ENCODE results near the gene IFITM1.
A peak's percentile ranks its signal among the peaks of the same experiment; 100 is the strongest.

The IFITM1 gene

DNA sequence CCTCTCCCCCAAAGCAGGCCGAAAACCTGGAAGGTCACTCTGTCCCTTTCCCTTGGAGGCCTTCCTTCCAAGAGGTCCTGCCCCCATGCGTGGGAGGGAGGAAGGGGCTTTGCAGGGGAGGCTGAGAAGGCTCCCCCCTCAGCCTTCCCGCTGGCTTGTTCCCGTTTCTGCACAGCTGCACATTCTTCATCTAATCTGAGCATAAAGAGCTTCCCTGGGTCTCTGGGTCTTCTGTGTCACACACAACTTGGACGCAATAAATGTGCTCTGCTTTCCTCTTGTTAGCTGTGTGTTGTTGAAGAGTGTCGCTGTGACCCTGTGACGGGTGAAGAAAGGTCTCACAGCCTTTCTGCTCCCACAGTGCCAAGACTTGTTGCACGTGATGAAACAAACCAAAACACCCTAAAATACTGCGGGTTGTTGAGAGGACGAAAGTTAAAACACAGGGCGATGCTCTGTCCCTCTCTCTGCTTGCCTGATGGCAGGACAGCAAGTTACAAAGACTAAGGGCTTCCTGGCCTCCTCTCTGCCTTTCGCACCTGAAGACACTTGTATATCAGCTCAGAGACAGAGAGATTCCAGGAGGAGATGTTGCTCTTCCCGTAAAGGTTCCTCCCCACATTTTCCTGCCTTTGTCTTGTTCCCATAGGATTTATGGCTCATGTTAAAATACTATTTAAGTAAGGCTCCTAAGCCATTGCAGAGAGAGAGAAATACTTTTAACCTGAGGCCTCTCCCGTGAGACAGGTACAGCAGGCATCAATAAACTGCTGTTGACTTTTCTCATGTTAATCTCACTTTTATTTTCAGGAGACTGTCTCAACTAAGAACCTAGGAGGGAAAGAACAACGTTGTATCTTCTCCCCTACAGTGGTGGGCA lies 22.2 kb downstream of the IFITM1 start:
- H3K18ac ChIP-seq (ENCODE audit: low read length), result no peak overlapping the region
- H3K4me3 ChIP-seq (ENCODE audit: low read depth, low read length), result no peak overlapping the region
- no peaks in the 10 kb centered on the region for H3K79me2 ChIP-seq (ENCODE audit: control insufficient read depth, insufficient read depth, low read length, poor library complexity)
- peak overlapping the region; percentile 5 for H2BK12ac ChIP-seq (ENCODE audit: low read length)
- no peak overlapping the region for H3K9ac ChIP-seq (ENCODE audit: low read length)
- H3K9me3 ChIP-seq (ENCODE audit: insufficient read depth, low read depth, low read length), result peaks cover 11% of the 10 kb centered on the region
- no peaks in the 10 kb centered on the region for H3K36me3 ChIP-seq (ENCODE audit: control insufficient read depth in 1 of 2, insufficient read depth in 2 of 2, low read length in 2 of 2)
- no peak overlapping the region for H2AFZ ChIP-seq (ENCODE audit: insufficient read depth, low read length, poor library complexity)
- H3K27ac ChIP-seq (ENCODE audit: low read depth, low read length), result no peak overlapping the region
- no peak overlapping the region for H4K91ac ChIP-seq (ENCODE audit: low read depth, low read length)
- no peak overlapping the region for H3K4me2 ChIP-seq (ENCODE audit: low read length)
- H2AK5ac ChIP-seq (ENCODE audit: low read length), result no peak overlapping the region
- WGBS (ENCODE audit: extremely low coverage, insufficient coverage, insufficient read length), result no CpG with 5 or more reads among the region's 15 CpGs
- no peak overlapping the region for H2BK120ac ChIP-seq (ENCODE audit: insufficient read depth, low read length, poor library complexity)
- no peaks in the 10 kb centered on the region for H3K27me3 ChIP-seq (ENCODE audit: insufficient read depth, low read length)
- no peak overlapping the region for H3K23ac ChIP-seq (ENCODE audit: low read length)
- no peak overlapping the region for H3K4ac ChIP-seq (ENCODE audit: low read depth, low read length)
- peaks cover 8 to 9% of the 10 kb centered on the region in 2 experiments for H3K4me1 ChIP-seq (ENCODE audit: control insufficient read depth in 1 of 2, insufficient read depth in 2 of 2, low read length in 2 of 2)
- no peak overlapping the region for H4K8ac ChIP-seq (ENCODE audit: low read depth, low read length)
- H2BK5ac ChIP-seq (ENCODE audit: low read depth, low read length, poor library complexity), result no peak overlapping the region
- H4K12ac ChIP-seq (ENCODE audit: low read depth, low read length), result no peak overlapping the region
- H3K14ac ChIP-seq (ENCODE audit: low read length), result no peak overlapping the region
- no peaks in the 10 kb centered on the region for H3K79me1 ChIP-seq (ENCODE audit: low read length)
- no peak for DNase-seq

DNA sequence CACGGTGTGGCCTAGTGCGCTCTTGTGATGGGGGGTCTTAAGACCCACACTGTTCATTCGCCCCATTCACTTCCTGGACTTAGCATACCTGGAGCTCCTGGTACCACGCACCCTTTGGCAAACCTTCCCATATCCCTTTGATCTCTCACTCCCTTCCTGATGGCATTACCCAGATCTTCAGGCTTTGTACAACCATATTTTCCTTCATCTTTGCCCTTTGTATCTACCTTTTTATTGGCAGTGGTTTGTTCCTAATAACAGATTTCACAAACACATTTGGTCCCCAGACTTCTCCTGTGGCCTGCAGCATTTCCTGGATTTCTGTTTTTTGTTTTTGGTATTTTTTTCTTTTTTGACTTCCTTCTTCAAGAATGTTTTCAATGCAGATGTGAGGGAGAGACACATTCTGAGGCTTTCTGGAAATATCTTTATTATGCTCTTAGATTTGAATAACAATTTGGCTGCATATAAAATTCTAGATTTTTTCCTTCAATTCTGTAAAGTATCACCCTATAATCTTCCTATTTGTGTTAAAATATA lies 22.9 kb downstream of the IFITM1 start:
- H3K23ac ChIP-seq (ENCODE audit: low read length), result no peak overlapping the region
- no peaks in the 10 kb centered on the region for H3K36me3 ChIP-seq (ENCODE audit: control insufficient read depth in 1 of 2, insufficient read depth in 2 of 2, low read length in 2 of 2)
- peak overlapping the region; percentile 5 for H2BK12ac ChIP-seq (ENCODE audit: low read length)
- H3K14ac ChIP-seq (ENCODE audit: low read length), result no peak overlapping the region
- no peak overlapping the region for H2AK5ac ChIP-seq (ENCODE audit: low read length)
- H4K12ac ChIP-seq (ENCODE audit: low read depth, low read length), result no peak overlapping the region
- no peak overlapping the region for H3K4ac ChIP-seq (ENCODE audit: low read depth, low read length)
- no peak overlapping the region for H2AFZ ChIP-seq (ENCODE audit: insufficient read depth, low read length, poor library complexity)
- H3K27ac ChIP-seq (ENCODE audit: low read depth, low read length), result no peak overlapping the region
- no peaks in the 10 kb centered on the region for H3K27me3 ChIP-seq (ENCODE audit: insufficient read depth, low read length)
- H3K9me3 ChIP-seq (ENCODE audit: insufficient read depth, low read depth, low read length), result peaks cover 8% of the 10 kb centered on the region
- H3K4me3 ChIP-seq (ENCODE audit: low read depth, low read length), result no peak overlapping the region
- no peak overlapping the region for H2BK5ac ChIP-seq (ENCODE audit: low read depth, low read length, poor library complexity)
- WGBS (ENCODE audit: extremely low coverage, insufficient coverage, insufficient read length), result no CpG with 5 or more reads among the region's 4 CpGs
- H3K79me1 ChIP-seq (ENCODE audit: low read length), result no peaks in the 10 kb centered on the region
- H3K9ac ChIP-seq (ENCODE audit: low read length), result no peak overlapping the region
- no peak overlapping the region for H3K4me2 ChIP-seq (ENCODE audit: low read length)
- H3K79me2 ChIP-seq (ENCODE audit: control insufficient read depth, insufficient read depth, low read length, poor library complexity), result no peaks in the 10 kb centered on the region
- no peak overlapping the region for H2BK120ac ChIP-seq (ENCODE audit: insufficient read depth, low read length, poor library complexity)
- H4K8ac ChIP-seq (ENCODE audit: low read depth, low read length), result no peak overlapping the region
- no peak overlapping the region for H3K18ac ChIP-seq (ENCODE audit: low read length)
- DNase-seq, result no peak
- H3K4me1 ChIP-seq (ENCODE audit: control insufficient read depth in 1 of 2, insufficient read depth in 2 of 2, low read length in 2 of 2), result peaks cover 8 to 9% of the 10 kb centered on the region in 2 experiments
- H4K91ac ChIP-seq (ENCODE audit: low read depth, low read length), result no peak overlapping the region

DNA sequence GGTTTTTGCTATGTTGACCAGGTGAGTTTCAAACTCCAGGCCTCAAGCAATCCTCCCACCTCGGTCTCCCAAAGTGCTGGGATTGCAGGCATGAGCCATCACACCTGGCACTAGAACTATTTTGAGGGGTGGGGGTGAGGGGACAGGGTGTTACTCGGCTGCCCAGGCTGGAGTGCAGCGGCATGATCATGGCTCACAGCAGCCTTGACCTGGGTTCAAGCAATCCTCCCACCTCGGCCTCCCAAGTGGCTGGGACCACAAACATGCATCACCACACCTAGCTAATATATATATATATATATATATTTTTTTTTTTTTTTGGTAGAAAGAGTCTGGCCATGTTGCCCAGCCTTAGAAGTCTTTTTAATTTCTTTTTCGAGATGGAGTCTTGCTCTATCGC lies 23.9 kb downstream of the IFITM1 start:
- Histone ChIP-seq H2BK120ac (ENCODE audit: insufficient read depth, low read length, poor library complexity) (no peak overlapping the region), H4K8ac (ENCODE audit: low read depth, low read length) (no peak overlapping the region), H3K4me2 (ENCODE audit: low read length) (no peak overlapping the region), H3K23ac (ENCODE audit: low read length) (no peak overlapping the region), H3K79me1 (ENCODE audit: low read length) (no peaks in the 10 kb centered on the region), H4K12ac (ENCODE audit: low read depth, low read length) (no peak overlapping the region), H2BK12ac (ENCODE audit: low read length) (no peak overlapping the region), H3K36me3 (ENCODE audit: control insufficient read depth in 1 of 2, insufficient read depth in 2 of 2, low read length in 2 of 2) (no peaks in the 10 kb centered on the region), H3K4me1 (ENCODE audit: control insufficient read depth in 1 of 2, insufficient read depth in 2 of 2, low read length in 2 of 2) (peaks cover 9 to 11% of the 10 kb centered on the region in 2 experiments), H3K9me3 (ENCODE audit: insufficient read depth, low read depth, low read length) (peaks cover 5% of the 10 kb centered on the region), H2BK5ac (ENCODE audit: low read depth, low read length, poor library complexity) (no peak overlapping the region), H3K27me3 (ENCODE audit: insufficient read depth, low read length) (no peaks in the 10 kb centered on the region), H3K79me2 (ENCODE audit: control insufficient read depth, insufficient read depth, low read length, poor library complexity) (no peaks in the 10 kb centered on the region), H3K18ac (ENCODE audit: low read length) (no peak overlapping the region), H3K27ac (ENCODE audit: low read depth, low read length) (no peak overlapping the region), H3K4ac (ENCODE audit: low read depth, low read length) (no peak overlapping the region), H2AK5ac (ENCODE audit: low read length) (no peak overlapping the region), H2AFZ (ENCODE audit: insufficient read depth, low read length, poor library complexity) (no peak overlapping the region), H3K9ac (ENCODE audit: low read length) (no peak overlapping the region), H3K4me3 (ENCODE audit: low read depth, low read length) (no peak overlapping the region), H4K91ac (ENCODE audit: low read depth, low read length) (no peak overlapping the region), H3K14ac (ENCODE audit: low read length) (no peak overlapping the region)
- no peak for DNase-seq
- WGBS (ENCODE audit: extremely low coverage, insufficient coverage, insufficient read length), result no CpG with 5 or more reads among the region's 6 CpGs

DNA sequence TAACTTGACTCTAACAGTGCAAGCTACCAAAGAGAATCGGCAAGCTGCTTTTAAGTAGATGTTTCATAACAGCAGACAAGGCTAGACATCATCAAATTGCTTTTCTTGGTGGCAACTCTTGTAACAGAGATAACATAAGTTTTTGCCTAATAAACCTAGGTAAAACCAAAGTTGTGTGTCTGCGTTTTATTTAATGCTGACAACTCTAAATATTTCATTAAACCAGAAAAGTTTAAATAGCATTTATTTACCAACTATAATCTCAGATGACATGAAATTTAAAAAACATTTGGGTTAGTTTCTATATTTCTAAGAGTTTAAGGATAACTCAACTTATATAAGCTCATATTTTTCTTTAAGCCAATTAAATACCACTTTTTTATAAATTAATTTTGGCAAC lies 26.1 kb downstream of the IFITM1 start:
- H3K14ac ChIP-seq (ENCODE audit: low read length), result no peak overlapping the region
- no peak overlapping the region for H3K27ac ChIP-seq (ENCODE audit: low read depth, low read length)
- no peak overlapping the region for H4K8ac ChIP-seq (ENCODE audit: low read depth, low read length)
- H3K9me3 ChIP-seq (ENCODE audit: insufficient read depth, low read depth, low read length), result no peaks in the 10 kb centered on the region
- no peak overlapping the region for H2BK120ac ChIP-seq (ENCODE audit: insufficient read depth, low read length, poor library complexity)
- H2AFZ ChIP-seq (ENCODE audit: insufficient read depth, low read length, poor library complexity), result no peak overlapping the region
- H3K18ac ChIP-seq (ENCODE audit: low read length), result no peak overlapping the region
- no CpG with 5 or more reads among the region's 2 CpGs for WGBS (ENCODE audit: extremely low coverage, insufficient coverage, insufficient read length)
- H2BK5ac ChIP-seq (ENCODE audit: low read depth, low read length, poor library complexity), result no peak overlapping the region
- H3K27me3 ChIP-seq (ENCODE audit: insufficient read depth, low read length), result no peaks in the 10 kb centered on the region
- no peak overlapping the region for H4K12ac ChIP-seq (ENCODE audit: low read depth, low read length)
- no peaks in the 10 kb centered on the region for H3K79me1 ChIP-seq (ENCODE audit: low read length)
- H4K91ac ChIP-seq (ENCODE audit: low read depth, low read length), result no peak overlapping the region
- no peak overlapping the region for H3K4me2 ChIP-seq (ENCODE audit: low read length)
- H3K23ac ChIP-seq (ENCODE audit: low read length), result no peak overlapping the region
- H3K36me3 ChIP-seq (ENCODE audit: control insufficient read depth in 1 of 2, insufficient read depth in 2 of 2, low read length in 2 of 2), result no peaks in the 10 kb centered on the region
- DNase-seq, result no peak
- H2BK12ac ChIP-seq (ENCODE audit: low read length), result no peak overlapping the region
- H3K4me1 ChIP-seq (ENCODE audit: control insufficient read depth in 1 of 2, insufficient read depth in 2 of 2, low read length in 2 of 2), result peaks cover 0 to 3% of the 10 kb centered on the region in 2 experiments
- no peaks in the 10 kb centered on the region for H3K79me2 ChIP-seq (ENCODE audit: control insufficient read depth, insufficient read depth, low read length, poor library complexity)
- H3K4me3 ChIP-seq (ENCODE audit: low read depth, low read length), result no peak overlapping the region
- H3K9ac ChIP-seq (ENCODE audit: low read length), result no peak overlapping the region
- H3K4ac ChIP-seq (ENCODE audit: low read depth, low read length), result no peak overlapping the region
- no peak overlapping the region for H2AK5ac ChIP-seq (ENCODE audit: low read length)
